Measurements from ENCODE around the gene DDX41. TPM values are rescaled to one million over a fixed set of nuclear protein-coding genes. Genes with fewer than 3 reads are reported as not detected.
A peak's percentile ranks its signal among the peaks of the same experiment; 100 is the strongest.

The DDX41 gene
- total and polyA plus RNA-seq, 2 of the 13 experiments (the other 11 are each of a cell fraction or from before 2014, with no cell fraction given), result 62.8 to 105 TPM

DNA sequence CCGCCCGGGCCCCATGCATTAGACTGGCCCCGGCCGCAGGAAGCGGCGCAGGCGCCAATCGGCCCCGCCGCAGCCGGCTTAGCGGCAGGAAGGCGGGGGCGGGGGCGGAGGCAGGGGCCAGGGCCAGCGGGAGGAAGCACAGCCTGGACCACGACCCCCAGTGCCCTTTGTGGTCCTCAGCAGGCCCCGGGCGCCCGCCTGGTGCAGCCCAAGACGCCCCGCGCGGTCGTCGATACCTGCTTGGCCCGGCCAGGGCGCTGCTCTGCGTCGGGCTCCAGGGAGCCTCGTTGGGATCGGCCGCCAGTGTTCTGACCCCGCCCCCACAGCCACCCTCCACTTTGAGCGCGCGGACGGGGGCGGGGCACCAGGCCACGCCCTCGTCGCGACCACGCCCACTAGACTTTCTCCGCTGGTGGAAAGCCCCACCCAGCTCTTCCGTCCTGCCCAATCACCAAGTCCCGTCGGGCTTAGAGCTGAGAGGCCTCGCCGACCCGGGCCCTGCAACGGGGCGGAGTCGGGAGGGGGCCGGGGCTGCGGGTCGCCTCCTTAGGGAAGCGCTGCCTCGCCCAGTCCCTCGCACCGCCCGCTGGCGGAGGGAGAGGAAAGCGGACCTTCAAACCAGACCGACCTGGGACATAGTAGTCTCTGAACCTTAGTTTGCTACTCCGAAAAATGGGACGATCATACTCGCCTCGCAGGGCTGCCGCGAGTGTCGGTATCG, 19.3 kb downstream of the DDX41 start, which contains the start of gene PDLIM7 (continued):
- TF ChIP-seq SNAPC4 (CRISPR knock-in tag; IDR thresholded peaks at IDR 0.05), result no peak
- TF ChIP-seq ZNF792 (CRISPR knock-in tag; IDR thresholded peaks at IDR 0.05), result no peak
- TF ChIP-seq ZNF333 (CRISPR knock-in tag; IDR thresholded peaks at IDR 0.05; ENCODE audit: borderline replicate concordance), result 0 out of 2 replicates have a peak, but pooled peaks have one; percentile 41
- 0 out of 2 replicates have a peak, but pooled peaks have one; percentile 23 for TF ChIP-seq ZNF761 (CRISPR knock-in tag; conservative IDR thresholded peaks at IDR 0.05)
- peak; percentile 80; the same call in 1 of the 2 replicates for TF ChIP-seq ZNF563 (CRISPR knock-in tag; IDR thresholded peaks at IDR 0.05)
- peak in 1 of 2 experiments; percentile 63; a peak in 1 of 4 replicates for TF ChIP-seq KLF16 (CRISPR knock-in tag; IDR thresholded peaks at IDR 0.05)
- no peak for TF ChIP-seq ZNF562 (CRISPR knock-in tag; IDR thresholded peaks at IDR 0.05; ENCODE audit: borderline replicate concordance)
- TF ChIP-seq, protein P1, sequence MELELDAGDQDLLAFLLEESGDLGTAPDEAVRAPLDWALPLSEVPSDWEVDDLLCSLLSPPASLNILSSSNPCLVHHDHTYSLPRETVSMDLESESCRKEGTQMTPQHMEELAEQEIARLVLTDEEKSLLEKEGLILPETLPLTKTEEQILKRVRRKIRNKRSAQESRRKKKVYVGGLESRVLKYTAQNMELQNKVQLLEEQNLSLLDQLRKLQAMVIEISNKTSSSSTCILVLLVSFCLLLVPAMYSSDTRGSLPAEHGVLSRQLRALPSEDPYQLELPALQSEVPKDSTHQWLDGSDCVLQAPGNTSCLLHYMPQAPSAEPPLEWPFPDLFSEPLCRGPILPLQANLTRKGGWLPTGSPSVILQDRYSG (CRISPR knock-in tag; IDR thresholded peaks at IDR 0.05), result no peak
- peak; percentile 42; the same call in 1 of the 2 replicates for TF ChIP-seq CBX5 (CRISPR knock-in tag; IDR thresholded peaks at IDR 0.05; ENCODE audit: borderline replicate concordance)
- peak; percentile 58; the same call in 1 of the 2 replicates for TF ChIP-seq NR0B2 (CRISPR knock-in tag; IDR thresholded peaks at IDR 0.05)
- peak; percentile 86 for TF ChIP-seq HOXA5 (CRISPR knock-in tag; IDR thresholded peaks at IDR 0.05)
- TF ChIP-seq ZSCAN9 (CRISPR knock-in tag; IDR thresholded peaks at IDR 0.05; ENCODE audit: borderline replicate concordance), result 0 out of 2 replicates have a peak, but pooled peaks have one; percentile 13
- TF ChIP-seq THRA (CRISPR knock-in tag; IDR thresholded peaks at IDR 0.05; ENCODE audit: borderline replicate concordance), result no peak
- peak; percentile 25; the same call in 1 of the 2 replicates for TF ChIP-seq HOXA3 (CRISPR knock-in tag; IDR thresholded peaks at IDR 0.05)
- TF ChIP-seq ZNF790 (CRISPR knock-in tag; IDR thresholded peaks at IDR 0.05; ENCODE audit: borderline replicate concordance), result peak; percentile 83
- no peak for TF ChIP-seq EEA1 (CRISPR knock-in tag; IDR thresholded peaks at IDR 0.05; ENCODE audit: borderline replicate concordance)
- TF ChIP-seq MTA3 (CRISPR knock-in tag; IDR thresholded peaks at IDR 0.05), result no peak
- TF ChIP-seq TFDP2 (CRISPR knock-in tag; IDR thresholded peaks at IDR 0.05), result peak; percentile 42; the same call in 1 of the 2 replicates
- TF ChIP-seq HOXD1 (CRISPR knock-in tag; IDR thresholded peaks at IDR 0.05), result no peak
- no peak for TF ChIP-seq ZNF616 (CRISPR knock-in tag; IDR thresholded peaks at IDR 0.05; ENCODE audit: low read depth)

Data from HepG2 (cell line).